ENCODE measurements around the gene HEATR5A.
"Not testable (repeated sequence)": the region's sequence is repeated elsewhere in the genome, so short reads cannot be mapped to it uniquely, and the experiment has no call there.

The HEATR5A gene

DNA sequence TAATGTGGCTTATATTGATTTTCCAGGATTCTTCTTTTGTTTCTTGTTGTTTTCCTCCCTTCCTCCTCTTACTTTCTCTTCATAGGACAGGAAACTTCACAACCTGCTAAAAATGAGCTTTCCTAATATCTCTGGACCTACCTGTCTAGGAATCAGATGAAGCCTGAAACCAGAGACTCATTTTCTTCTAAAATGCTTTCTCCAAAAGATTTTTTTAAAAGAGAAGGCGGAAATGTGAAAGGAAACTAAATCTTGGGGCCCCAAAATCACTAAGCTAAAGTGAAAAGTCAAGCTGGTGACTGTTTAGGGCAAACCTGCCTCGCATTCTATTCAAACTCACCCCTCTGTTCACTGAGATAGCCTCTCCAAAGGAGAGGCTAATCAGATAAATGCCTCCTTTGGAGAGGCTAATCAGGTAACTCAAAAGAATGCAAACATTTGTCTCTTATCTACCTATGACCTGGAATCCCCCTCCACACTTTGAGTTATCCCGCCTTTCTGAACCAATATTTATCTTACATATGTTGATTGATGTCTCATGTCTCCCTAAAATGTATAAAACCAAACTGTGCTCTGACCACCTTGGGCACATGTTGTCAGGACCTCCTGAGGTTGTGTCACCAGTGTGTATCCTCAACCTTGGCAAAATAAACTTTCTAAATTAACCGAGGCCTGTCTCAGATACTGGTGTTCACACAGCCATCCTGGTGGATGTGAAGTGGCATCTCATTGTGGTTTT, 140.0 kb downstream of the HEATR5A start:
- no peak for DNase-seq

DNA sequence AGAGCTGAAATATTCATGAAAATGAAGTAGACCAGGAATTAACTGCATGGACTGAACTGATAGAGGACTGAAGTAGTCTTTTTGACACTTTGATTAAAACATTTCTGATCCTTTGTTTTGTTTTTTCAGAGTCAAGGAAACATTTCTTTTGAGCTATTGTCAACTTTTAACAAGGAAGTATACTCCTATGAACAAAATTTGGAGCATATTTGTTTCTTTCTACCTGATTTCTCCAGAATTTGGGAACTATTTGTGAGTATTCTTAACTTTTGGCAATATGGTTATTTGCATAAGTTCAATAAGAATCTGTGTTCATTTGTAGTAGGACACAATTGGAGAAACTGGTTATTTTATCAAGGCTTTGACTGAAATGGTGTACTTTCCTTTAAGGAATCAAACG, 141.5 kb downstream of the HEATR5A start:
- DNase-seq = no peak

DNA sequence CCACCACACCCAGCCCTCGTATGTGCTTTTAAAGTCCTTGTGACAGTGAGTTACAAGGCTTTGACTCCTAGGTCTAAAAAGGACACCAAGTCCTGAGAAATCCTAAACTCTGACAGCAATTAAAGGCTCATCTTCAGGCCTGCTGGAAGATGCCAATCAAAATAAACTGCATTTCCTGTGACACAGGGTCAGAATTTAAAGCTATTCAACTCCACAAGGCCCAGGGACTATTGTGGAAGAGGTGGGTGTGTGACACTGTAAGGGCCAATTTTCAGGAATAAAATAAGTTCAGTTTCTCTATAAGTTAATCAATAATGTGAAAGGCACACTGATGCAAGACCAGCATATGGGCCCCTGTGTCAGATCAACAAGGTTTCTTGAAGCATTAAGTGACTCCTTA, 143.3 kb downstream of the HEATR5A start:
- DNase-seq = no peak

DNA sequence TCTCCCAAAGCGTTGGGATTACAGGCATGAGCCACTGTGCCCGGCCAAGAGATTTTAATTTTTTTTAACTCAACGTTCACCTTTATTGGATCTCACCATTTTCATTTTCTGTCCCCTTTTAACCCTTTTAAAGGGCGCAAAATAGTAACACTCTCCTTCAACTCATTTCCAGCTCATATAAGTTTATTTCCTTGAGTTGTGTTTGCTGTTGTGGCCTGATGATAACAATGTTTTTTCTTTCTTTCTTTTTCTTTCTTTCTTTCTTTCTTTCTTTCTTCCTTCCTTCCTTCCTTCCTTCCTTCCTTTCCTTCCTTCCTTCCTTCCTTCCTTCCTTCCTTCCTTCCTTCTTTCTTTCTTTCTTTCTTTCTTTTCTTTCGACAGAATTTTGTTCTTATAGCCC, 143.9 kb downstream of the HEATR5A start:
- not testable (repeated sequence) for DNase-seq

- DNase-seq = no peak
These were observed 144.6 kb downstream of the HEATR5A start for GRCh38 chr14:31275731-31276130.

GRCh38 chr14:31271648-31272047, 148.7 kb downstream of the HEATR5A start:
- no peak for DNase-seq

GRCh38 chr14:31270196-31270772, 150.1 kb downstream of the HEATR5A start:
- DNase-seq = no peak

DNA sequence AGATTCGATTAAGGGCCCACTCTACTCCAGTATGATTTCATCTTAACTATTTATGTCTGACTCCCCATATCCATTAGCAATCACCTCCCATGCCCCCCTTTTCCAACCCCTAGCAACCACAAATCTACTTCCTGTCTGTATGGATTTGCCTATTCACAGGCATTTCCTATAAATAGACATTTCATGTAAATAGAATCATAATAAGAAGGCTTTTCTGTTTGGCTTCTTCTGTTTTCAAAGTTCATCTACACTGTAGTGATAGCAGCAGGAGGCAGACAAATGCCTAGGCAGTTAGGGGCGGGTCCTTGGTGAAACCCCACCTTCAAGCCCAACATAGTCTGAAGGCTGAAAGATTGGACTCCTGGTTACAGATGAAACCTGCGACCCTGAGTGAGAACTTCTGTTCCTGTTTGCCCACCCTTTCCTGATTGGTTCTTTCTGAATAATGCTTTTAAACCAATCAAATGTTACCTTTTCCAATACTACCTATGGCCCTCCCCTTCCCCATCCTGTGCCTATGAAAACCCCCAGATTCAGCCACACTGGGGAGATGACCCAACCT, 150.6 kb downstream of the HEATR5A start:
- no peak for DNase-seq

- no peak for DNase-seq
These were observed 152.1 kb downstream of the HEATR5A start for GRCh38 chr14:31268216-31268615.

DNA sequence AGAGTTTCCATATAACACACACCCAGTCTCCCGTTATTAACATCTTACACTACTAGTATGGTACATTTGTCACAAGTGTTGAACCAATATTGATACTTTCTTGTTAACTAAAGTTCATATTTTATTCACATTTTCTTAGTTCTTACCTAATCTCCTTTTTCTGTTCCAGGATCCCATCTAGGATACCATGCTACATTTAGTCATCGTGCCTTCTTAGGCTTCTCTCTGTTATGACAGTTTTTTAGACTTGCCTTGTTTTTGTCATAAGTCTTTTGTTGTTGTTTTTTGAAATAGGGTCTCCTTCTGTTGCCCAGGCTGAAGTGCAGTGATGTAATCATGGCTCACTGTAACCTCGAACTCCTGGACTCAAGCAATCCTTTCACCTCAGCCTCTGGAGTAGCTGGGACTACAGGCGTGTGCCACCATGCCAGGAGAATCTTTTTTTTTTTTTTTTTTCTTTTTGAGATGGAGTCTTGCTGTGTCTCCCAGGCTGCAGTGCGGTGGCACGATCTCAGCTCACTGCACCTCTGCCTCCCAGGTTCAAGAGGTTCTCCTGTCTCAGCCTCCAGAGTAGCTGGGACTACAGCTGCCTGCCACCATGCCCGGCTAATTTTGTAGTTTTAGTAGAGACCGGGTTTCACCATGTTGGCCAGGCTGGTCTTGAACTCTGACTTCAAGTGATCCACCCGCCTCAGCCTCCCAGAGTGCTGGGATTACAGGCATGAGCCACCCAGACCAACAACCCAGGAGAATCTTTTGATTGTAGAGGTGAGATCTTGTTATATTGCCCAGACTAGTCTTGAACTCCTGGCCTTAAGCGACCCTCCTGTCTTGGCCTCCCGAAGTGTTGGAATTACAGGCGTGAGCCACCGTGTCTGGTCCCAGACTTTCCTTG, 153.7 kb downstream of the HEATR5A start:
- DNase-seq = no peak

- DNase-seq = no peak
These were observed 154.5 kb downstream of the HEATR5A start for GRCh38 chr14:31265701-31266398.

DNA sequence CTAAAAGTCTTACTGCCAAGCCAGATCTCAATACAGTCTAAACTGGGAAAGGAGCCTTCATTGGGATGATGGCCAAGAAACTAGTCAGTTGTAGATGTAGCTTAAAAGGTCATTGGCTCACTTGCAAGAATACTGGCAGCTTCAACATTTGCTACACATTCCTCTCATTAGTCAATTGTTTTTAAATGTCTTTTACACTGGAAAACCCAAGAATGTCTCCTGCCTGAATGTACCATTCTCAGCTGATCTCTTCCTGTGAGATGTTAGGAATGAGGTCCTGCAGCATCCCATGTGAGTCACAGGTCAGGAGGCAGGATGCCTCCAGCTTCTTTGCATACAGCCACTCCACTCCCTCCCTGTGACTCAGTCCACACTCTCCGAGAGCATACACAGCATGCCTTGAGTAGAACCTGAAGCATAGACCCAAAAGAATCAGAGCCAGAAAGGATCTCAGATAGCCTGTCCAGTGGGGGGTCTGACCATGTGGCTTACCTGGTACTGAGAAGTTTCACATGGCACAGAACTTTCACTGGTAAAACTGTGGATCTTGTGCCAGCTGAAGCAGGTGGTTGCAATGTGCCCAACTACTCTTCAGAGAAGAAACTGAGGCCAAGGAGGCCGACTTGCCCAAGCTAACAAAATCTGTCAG, 156.7 kb downstream of the HEATR5A start:
- peak; percentile 93 for DNase-seq

DNA sequence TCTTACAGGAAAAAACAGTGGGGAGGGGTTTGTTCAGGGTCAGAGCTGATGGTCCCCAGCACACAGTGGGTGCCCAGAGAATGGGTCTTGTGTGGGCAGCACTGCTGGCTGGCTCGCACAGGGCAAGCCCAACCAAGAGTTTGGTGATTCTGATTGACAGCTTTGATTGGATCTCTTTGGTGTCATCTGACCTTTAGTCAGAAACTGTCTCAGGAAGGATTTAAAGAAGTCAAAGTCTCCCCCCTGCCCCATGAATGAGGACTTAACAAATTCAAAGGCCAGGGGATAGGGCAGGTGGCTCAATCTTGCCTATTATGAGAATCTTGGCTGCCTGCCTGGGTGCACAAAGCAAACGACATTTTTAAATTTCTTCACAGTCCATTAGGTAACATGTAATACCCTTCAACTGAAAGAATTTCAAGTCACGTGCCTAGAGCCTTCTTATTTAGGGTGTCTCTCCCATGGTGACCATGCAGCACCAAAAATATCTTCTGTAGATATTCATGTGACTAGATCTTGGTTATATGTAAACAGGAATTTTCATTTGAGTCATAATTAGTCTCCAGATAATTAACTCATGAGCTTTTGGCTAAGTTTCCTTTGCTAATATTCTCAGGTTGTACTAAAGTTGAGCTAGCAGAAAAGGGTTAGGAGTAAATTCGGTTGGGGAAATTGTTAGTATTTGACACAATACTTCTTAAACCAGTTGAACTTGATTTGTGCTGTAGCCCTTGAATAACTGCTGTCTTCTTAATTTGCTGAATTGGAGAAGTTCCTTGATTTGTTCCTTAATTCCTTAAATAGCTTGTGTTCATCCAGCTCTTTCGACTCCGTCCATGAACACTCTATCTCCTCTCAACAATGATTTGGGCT, 158.3 kb downstream of the HEATR5A start:
- DNase-seq = peak; percentile 86

GRCh38 chr14:31261523-31261858, 158.9 kb downstream of the HEATR5A start:
- DNase-seq = no peak

DNA sequence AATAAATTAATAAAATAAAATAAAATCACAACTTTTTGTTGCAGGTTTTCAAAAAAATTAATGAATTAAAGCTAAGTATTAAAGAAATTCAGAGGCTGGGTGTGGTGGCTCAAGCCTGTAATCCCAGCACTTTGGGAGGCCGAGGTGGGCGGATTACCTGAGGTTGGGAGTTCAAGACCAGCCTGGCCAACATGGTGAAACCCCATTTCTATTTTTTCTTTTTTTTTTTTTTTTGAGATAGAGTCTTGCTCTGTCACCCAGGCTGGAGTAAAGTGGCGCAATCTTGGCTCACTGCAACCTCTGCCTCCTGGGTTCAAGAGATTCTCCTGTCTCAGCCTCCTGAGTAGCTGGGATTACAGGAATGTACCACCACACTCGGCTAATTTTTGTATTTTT, 161.3 kb downstream of the HEATR5A start:
- not testable (repeated sequence) for DNase-seq

GRCh38 chr14:31258427-31259039, 161.8 kb downstream of the HEATR5A start:
- no peak for DNase-seq

- DNase-seq = not testable (repeated sequence)
These were observed 162.6 kb downstream of the HEATR5A start for GRCh38 chr14:31257554-31258426.

- DNase-seq = no peak
These were observed 163.2 kb downstream of the HEATR5A start for GRCh38 chr14:31257244-31257553.

- no peak for DNase-seq
These were observed 163.7 kb downstream of the HEATR5A start for GRCh38 chr14:31256534-31257243.

Data from NCI-H446 treated with DMSO at 0.1 percent for 48 hours (cell line).